Body of pancreas (tissue), 4 donors: ENCODE measurements around the gene RIMBP2. TPM values are rescaled to one million over a fixed set of nuclear protein-coding genes. Genes with fewer than 3 reads are reported as not detected.

Experiments used
- ATAC-seq: fragments of 150-250 bp; one replicate; pipeline ENCODE4 v1.9.1; 2016
- DNase-seq, 4 donors: peaks; one replicate each; pipeline ENCODE4 v3.0.0-alpha.2; 2019
- H3K27ac ChIP-seq, 4 donors: fragments of 200-600 bp; sonication (generic); 1 replicate in 3 of 4; 2 replicates in 1 of 4; pipeline versions ENCODE4 v1.5.1 to v1.6.1; 2016 to 2019; ENCODE audit warnings: mild to moderate bottlenecking in 1 of 4, mixed read lengths in 1 of 4, moderate library complexity in 1 of 4
- H3K27me3 ChIP-seq, 2 donors: fragments of 200-600 bp; sonication (generic); one replicate each; pipeline ENCODE4 v1.6.0; 2016; ENCODE audit warnings: mild to moderate bottlenecking in 1 of 2
- H3K36me3 ChIP-seq, 2 donors: fragments of 200-600 bp; sonication (generic); replicated peaks in 1 of 2; 2 replicates each; pipeline ENCODE4 v1.5.1; 2016; ENCODE audit warnings: low read depth in 2 of 2; ENCODE audit not compliant: insufficient read depth in 1 of 2
- H3K4me1 ChIP-seq: fragments of 200-600 bp; sonication (generic); one replicate; pipeline ENCODE4 v1.6.0; 2016
- H3K4me3 ChIP-seq, 2 donors: fragments of 200-600 bp; sonication (generic); 1 replicate in 1 of 2; 2 replicates in 1 of 2; pipeline ENCODE4 v1.5.1; 2016 to 2019
- H3K9me3 ChIP-seq, 3 donors: fragments of 200-600 bp; sonication (generic); 1 replicate in 2 of 3; 2 replicates in 1 of 3; pipeline ENCODE4 v1.5.1; 2016
- CTCF ChIP-seq, 7 experiments: fragments of 450-650 bp in 4 of 7; fragments of 200-600 bp in 3 of 7; sonication (generic) in 3 of 7; IDR thresholded peaks; one replicate each; pipeline ENCODE4 v1.5.1; 2016 to 2019; ENCODE audit warnings: antibody characterized with exemption in 7 of 7
- POLR2A ChIP-seq, 3 donors: fragments of 450-650 bp; IDR thresholded peaks; one replicate each; pipeline ENCODE4 v1.6.1; 2016; ENCODE audit warnings: antibody characterized with exemption in 3 of 3, mild to moderate bottlenecking in 2 of 3
- WGBS, 2 donors: methylation state at CpG; one replicate each; pipeline ENCODE4 v1.1.5; 2017; 5-methylcytosine and 5-hydroxymethylcytosine counted together
- intact Hi-C: fragments of 100-400 bp; cut with DNase I; formaldehyde crosslinking; loops from one replicate; pipeline ENCODE4 v1.15.1; 2023
- total RNA-seq, 2 donors: library from RNA; depleted of rRNA; stranded (reverse); fragments of >200 nt; gene quantifications; one replicate each; pipeline ENCODE4 v1.1.0, GENCODE V29; 2016

RIMBP2 gene
- total RNA-seq, 2 donors from 2014 or later: 7.3 to 27.4 TPM

- DNase-seq: peak in 1 of 4 donors; percentile 6
- ATAC-seq: no peak
- 58 to 60% methylated on average over 18 to 23 of the region's 23 CpGs for WGBS, 2 donors
Observed at GRCh38 chr12:130677957-130678558, 38.0 kb downstream of the RIMBP2 start.

GRCh38 chr12:130675791-130676190 is 40.3 kb downstream of the RIMBP2 start:
- TF ChIP-seq POLR2A (IDR thresholded peaks at IDR 0.05): no peak
- no peak for TF ChIP-seq CTCF (IDR thresholded peaks at IDR 0.05)
- ATAC-seq: no peak
- H3K4me1 ChIP-seq: no peaks in the 10 kb centered on the region
- no peak for DNase-seq
- H3K27me3 ChIP-seq: no peaks in the 10 kb centered on the region
- no peak overlapping the region for H3K4me3 ChIP-seq
- no peaks in the 10 kb centered on the region for H3K9me3 ChIP-seq
- H3K27ac ChIP-seq: no peak overlapping the region
- intact Hi-C loops: no loop called here
- no peaks in the 10 kb centered on the region for H3K36me3 ChIP-seq
- 83 to 88% methylated on average over 8 to 15 of the region's 15 CpGs for WGBS, 2 donors

More at GRCh38 chr12:130677957-130678558, 38.0 kb downstream of the RIMBP2 start:
- Histone ChIP-seq H3K27me3 (no peaks in the 10 kb centered on the region), H3K36me3 (no peaks in the 10 kb centered on the region), H3K4me3 (no peak overlapping the region), H3K9me3 (no peaks in the 10 kb centered on the region), H3K27ac (no peak overlapping the region), H3K4me1 (no peaks in the 10 kb centered on the region)
- intact Hi-C loops: no loop called here
- TF ChIP-seq POLR2A (IDR thresholded peaks at IDR 0.05): no peak
- no peak for TF ChIP-seq CTCF (IDR thresholded peaks at IDR 0.05)

- H3K27me3 ChIP-seq: no peaks in the 10 kb centered on the region
- no peaks in the 10 kb centered on the region for H3K4me1 ChIP-seq
- DNase-seq: no peak
- H3K4me3 ChIP-seq: no peak overlapping the region
- H3K9me3 ChIP-seq: no peaks in the 10 kb centered on the region
- no peak for ATAC-seq
- no peak for TF ChIP-seq CTCF (IDR thresholded peaks at IDR 0.05)
- no peak for TF ChIP-seq POLR2A (IDR thresholded peaks at IDR 0.05)
- intact Hi-C loops: no loop called here
- no peaks in the 10 kb centered on the region for H3K36me3 ChIP-seq
- 80 to 89% methylated on average over 8 to 16 of the region's 16 CpGs for WGBS, 2 donors
- H3K27ac ChIP-seq: no peak overlapping the region
Observed at GRCh38 chr12:130675121-130675520, 41.0 kb downstream of the RIMBP2 start.

DNA sequence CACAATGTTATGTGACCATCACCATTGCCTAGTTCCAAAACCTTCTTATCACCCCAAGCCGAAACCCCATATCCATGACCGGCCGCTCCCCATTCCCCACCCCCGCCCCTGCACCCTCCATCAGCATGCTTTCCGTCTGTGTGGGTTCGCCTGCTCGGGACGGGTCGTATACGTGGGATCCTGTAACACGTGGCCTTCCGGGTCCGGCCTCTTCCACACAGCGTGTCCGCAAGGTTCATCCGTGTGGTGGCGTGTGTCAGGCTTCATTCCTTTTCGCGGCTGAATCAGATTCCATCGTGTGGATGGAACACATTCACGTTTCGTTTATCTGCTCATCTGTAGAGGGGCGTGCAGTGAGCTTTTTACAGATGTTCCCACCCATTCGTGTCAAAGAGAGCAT is 41.4 kb downstream of the RIMBP2 start:
- Histone ChIP-seq H3K36me3 (no peaks in the 10 kb centered on the region), H3K27me3 (no peaks in the 10 kb centered on the region), H3K27ac (no peak overlapping the region), H3K4me1 (no peaks in the 10 kb centered on the region), H3K4me3 (no peak overlapping the region), H3K9me3 (no peaks in the 10 kb centered on the region)
- intact Hi-C loops: no loop called here
- DNase-seq (no peak), ATAC-seq (no peak)
- TF ChIP-seq CTCF (IDR thresholded peaks at IDR 0.05) (no peak), POLR2A (IDR thresholded peaks at IDR 0.05) (no peak)
- WGBS, 2 donors: 77 to 84% methylated on average over 24 of the region's 24 CpGs

DNA sequence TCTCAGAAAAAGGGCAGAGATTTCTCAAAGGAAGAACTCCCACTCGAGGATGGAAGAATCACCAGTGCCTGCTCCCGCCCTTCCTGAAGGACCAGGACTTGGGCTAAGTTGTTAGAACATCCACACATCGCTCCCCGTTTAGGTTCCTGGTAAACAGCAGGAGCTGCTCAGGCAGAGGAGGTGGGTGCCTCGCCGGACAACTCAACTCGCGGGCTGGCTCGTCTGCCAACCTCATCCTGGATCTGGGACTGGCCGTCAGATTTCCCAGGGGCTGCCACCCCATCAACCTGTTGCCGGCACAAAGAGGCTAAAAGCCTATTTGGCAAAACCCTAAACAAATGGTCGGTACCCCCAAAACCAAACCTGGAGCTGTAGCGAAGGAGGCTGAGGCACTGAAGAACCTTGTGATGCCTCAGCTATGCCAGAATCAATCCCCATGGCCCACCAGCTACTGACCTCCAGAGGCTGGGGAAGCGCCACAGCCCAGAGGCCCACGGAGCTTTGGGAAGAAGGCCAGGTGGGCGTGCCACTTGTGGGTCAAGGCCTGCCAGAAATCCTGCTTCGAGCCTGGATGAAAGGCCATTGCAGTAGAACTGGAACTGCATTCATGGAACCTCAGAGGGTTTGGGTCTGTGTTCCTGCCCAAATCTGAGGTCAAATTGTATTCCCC is 42.9 kb downstream of the RIMBP2 start:
- no peak overlapping the region for H3K4me3 ChIP-seq
- H3K27me3 ChIP-seq: no peaks in the 10 kb centered on the region
- no peak overlapping the region for H3K27ac ChIP-seq
- 57 to 71% methylated on average over 10 to 17 of the region's 17 CpGs for WGBS, 2 donors
- H3K36me3 ChIP-seq: no peaks in the 10 kb centered on the region
- no peaks in the 10 kb centered on the region for H3K4me1 ChIP-seq
- no peaks in the 10 kb centered on the region for H3K9me3 ChIP-seq
- intact Hi-C loops: no loop called here
- ATAC-seq (no peak), DNase-seq (no peak)
- TF ChIP-seq POLR2A (IDR thresholded peaks at IDR 0.05) (no peak), CTCF (IDR thresholded peaks at IDR 0.05) (no peak)
